ENCODE results near the gene SHROOM2. TPM values are rescaled to one million over a fixed set of nuclear protein-coding genes. Genes with fewer than 3 reads are reported as not detected.

The SHROOM2 gene
- 1 to 10 TPM in 2 of 4 donors, under 1 TPM in 2; 0.45 to 8.9 (median 0.97) TPM for polyA plus RNA-seq
- long read RNA-seq, donor 1 = 0 reads
- long read RNA-seq, donor 2 = 0 reads
- long read RNA-seq, donor 3 = 0 reads
- long read RNA-seq, donor 4 = 0 reads
- long read RNA-seq, donor 5 = 0 reads
- long read RNA-seq, donor 6 = 0 reads
- long read RNA-seq, donor 7 = 0 reads
- long read RNA-seq, donor 8 = 0 reads
- long read RNA-seq, donor 9 = 0 reads
- long read RNA-seq, donor 10 = 0 reads

DNA sequence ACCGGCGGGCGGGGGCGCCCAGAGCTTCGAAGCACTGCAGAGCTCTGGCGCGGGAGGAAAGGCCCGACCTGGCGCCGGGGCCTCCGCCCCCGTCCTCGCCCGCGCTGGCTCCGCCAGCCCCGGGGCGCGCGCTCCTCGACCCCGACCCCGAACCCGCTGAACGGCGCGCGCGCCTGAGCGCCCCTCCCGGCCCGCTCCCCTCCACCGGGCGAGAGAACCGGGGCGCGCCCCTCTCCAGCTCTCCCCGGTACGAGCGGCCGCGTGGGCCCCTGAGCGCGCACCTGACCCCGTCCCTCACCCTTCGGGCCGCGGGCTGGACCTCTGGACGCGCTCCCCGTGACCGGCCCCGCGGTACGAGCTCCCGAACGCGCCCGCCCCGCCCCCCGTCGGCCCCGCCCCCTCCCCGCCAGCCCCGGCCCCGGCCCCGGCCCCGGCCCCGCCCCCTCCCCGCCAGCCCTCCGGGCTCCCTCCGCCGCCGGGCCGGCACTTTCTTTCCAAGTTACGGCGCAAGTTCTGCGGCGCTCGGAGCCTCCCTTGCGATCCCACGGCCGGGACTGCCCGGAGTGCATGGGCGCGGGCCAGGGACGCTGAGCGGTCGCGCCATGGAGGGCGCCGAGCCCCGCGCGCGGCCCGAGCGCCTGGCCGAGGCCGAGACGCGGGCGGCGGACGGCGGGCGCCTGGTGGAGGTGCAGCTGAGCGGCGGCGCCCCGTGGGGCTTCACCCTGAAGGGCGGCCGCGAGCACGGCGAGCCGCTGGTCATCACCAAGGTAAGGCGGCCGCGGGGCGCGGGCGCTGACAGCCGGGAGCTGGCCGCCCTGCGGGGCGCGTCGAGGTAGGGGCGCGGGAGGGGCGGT is at the start of gene SHROOM2:
TSS of gene SHROOM2 (plus strand) at position 486 of the 854 bp plus-strand sequence. CDS start at position 603, 117 bp downstream.
- Histone ChIP-seq H3K27me3 (ENCODE audit: control insufficient read depth in 3 of 3, insufficient read depth in 3 of 3, low read length in 3 of 3) (no peaks in the 10 kb centered on the region), H3K4me3 (ENCODE audit: low read depth in 1 of 3, low read length in 3 of 3) (peak within 1 kb of the TSS; percentile 15 to 67 (median 57)), H3K9me3 (ENCODE audit: control insufficient read depth in 2 of 2, insufficient read depth in 1 of 2, low read depth in 1 of 2, low read length in 1 of 2) (no peaks in the 10 kb centered on the region), H3K36me3 (ENCODE audit: control insufficient read depth in 3 of 3, insufficient read depth in 2 of 3, low read depth in 1 of 3, low read length in 3 of 3) (no peaks in the 10 kb centered on the region), H3K27ac (ENCODE audit: low read depth in 1 of 3, low read length in 2 of 3) (peak within 1 kb of the TSS in 1 of 3 donors; percentile 69), H3K4me1 (ENCODE audit: control insufficient read depth in 3 of 3, insufficient read depth in 2 of 3, low read depth in 1 of 3, low read length in 2 of 3) (no peaks in the 10 kb centered on the region)
- peak; percentile 4 to 65 for DNase-seq
- 0 to 26% (median 1%) methylated on average over 1 to 132 of the region's 132 CpGs for WGBS, 3 donors
- no peak for FAIRE-seq

- WGBS, 3 donors = 76 to 89% (median 83%) methylated on average over 7 of the region's 7 CpGs
- no peak for DNase-seq
- no peaks in the 10 kb centered on the region for H3K9me3 ChIP-seq (ENCODE audit: control insufficient read depth in 2 of 2, insufficient read depth in 1 of 2, low read depth in 1 of 2, low read length in 1 of 2)
- H3K27ac ChIP-seq (ENCODE audit: low read depth in 1 of 3, low read length in 2 of 3) = no peak overlapping the region
- H3K4me3 ChIP-seq (ENCODE audit: low read depth in 1 of 3, low read length in 3 of 3) = no peak overlapping the region
- peaks cover 0 to 5% (median 0%) of the 10 kb centered on the region in 3 donors for H3K36me3 ChIP-seq (ENCODE audit: control insufficient read depth in 3 of 3, insufficient read depth in 2 of 3, low read depth in 1 of 3, low read length in 3 of 3)
- H3K27me3 ChIP-seq (ENCODE audit: control insufficient read depth in 3 of 3, insufficient read depth in 3 of 3, low read length in 3 of 3) = no peaks in the 10 kb centered on the region
- no peak for FAIRE-seq
- no peaks in the 10 kb centered on the region for H3K4me1 ChIP-seq (ENCODE audit: control insufficient read depth in 3 of 3, insufficient read depth in 2 of 3, low read depth in 1 of 3, low read length in 2 of 3)
These were observed 48.9 kb upstream of the SHROOM2 start for GRCh38 chrX:9737363-9737762.

DNA sequence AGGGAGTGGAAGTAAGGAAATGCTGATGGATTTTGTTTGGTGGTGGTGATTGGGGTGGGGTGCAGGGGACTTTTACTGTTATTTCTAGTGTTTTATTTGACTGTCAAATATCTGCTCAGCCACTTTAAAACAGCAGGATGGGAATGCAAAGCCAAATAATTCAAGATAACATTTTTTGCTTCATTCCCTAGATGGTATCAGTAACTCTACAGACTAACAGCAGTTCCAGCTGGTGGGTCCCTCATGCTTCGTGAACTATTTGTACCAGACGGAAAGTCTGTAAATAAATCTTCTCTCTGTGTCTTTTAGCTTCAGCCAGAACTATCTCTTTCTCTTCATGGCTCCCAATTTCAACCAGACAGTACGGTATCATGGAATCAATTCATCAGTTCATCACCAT is 48.1 kb upstream of the SHROOM2 start:
- Histone ChIP-seq H3K36me3 (ENCODE audit: control insufficient read depth in 3 of 3, insufficient read depth in 2 of 3, low read depth in 1 of 3, low read length in 3 of 3) (peaks cover 0 to 5% (median 0%) of the 10 kb centered on the region in 3 donors), H3K4me3 (ENCODE audit: low read depth in 1 of 3, low read length in 3 of 3) (no peak overlapping the region), H3K27ac (ENCODE audit: low read depth in 1 of 3, low read length in 2 of 3) (no peak overlapping the region), H3K9me3 (ENCODE audit: control insufficient read depth in 2 of 2, insufficient read depth in 1 of 2, low read depth in 1 of 2, low read length in 1 of 2) (no peaks in the 10 kb centered on the region), H3K4me1 (ENCODE audit: control insufficient read depth in 3 of 3, insufficient read depth in 2 of 3, low read depth in 1 of 3, low read length in 2 of 3) (no peaks in the 10 kb centered on the region), H3K27me3 (ENCODE audit: control insufficient read depth in 3 of 3, insufficient read depth in 3 of 3, low read length in 3 of 3) (no peaks in the 10 kb centered on the region)
- DNase-seq = no peak
- no peak for FAIRE-seq
- 55 to 85% (median 80%) methylated on average over 3 of the region's 3 CpGs for WGBS, 3 donors

DNA sequence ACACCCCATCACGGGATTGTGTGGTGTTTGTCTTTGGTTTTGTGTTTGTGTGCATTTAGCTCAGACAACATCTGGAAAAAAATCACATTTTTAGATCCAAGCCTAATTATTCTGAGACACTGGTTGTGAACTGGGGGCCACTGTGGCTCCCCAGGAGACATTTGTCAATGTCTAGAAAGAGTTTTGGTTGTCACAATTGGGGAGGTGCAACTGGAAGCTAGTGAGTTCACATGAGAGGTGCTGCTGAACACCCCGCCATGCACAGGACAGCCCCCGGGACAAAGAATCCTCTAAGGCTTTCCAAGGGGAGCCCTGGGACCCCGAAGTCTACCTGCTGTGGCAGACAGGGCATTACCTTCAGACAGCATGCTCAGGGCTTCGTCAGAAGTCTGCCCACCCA is 47.1 kb upstream of the SHROOM2 start:
- WGBS, 3 donors = 71 to 88% (median 86%) methylated on average over 5 of the region's 5 CpGs
- DNase-seq (no peak), FAIRE-seq (no peak)
- Histone ChIP-seq H3K4me1 (ENCODE audit: control insufficient read depth in 3 of 3, insufficient read depth in 2 of 3, low read depth in 1 of 3, low read length in 2 of 3) (no peaks in the 10 kb centered on the region), H3K36me3 (ENCODE audit: control insufficient read depth in 3 of 3, insufficient read depth in 2 of 3, low read depth in 1 of 3, low read length in 3 of 3) (peaks cover 0 to 5% (median 0%) of the 10 kb centered on the region in 3 donors), H3K4me3 (ENCODE audit: low read depth in 1 of 3, low read length in 3 of 3) (no peak overlapping the region), H3K27ac (ENCODE audit: low read depth in 1 of 3, low read length in 2 of 3) (no peak overlapping the region), H3K27me3 (ENCODE audit: control insufficient read depth in 3 of 3, insufficient read depth in 3 of 3, low read length in 3 of 3) (no peaks in the 10 kb centered on the region), H3K9me3 (ENCODE audit: control insufficient read depth in 2 of 2, insufficient read depth in 1 of 2, low read depth in 1 of 2, low read length in 1 of 2) (no peaks in the 10 kb centered on the region)

DNA sequence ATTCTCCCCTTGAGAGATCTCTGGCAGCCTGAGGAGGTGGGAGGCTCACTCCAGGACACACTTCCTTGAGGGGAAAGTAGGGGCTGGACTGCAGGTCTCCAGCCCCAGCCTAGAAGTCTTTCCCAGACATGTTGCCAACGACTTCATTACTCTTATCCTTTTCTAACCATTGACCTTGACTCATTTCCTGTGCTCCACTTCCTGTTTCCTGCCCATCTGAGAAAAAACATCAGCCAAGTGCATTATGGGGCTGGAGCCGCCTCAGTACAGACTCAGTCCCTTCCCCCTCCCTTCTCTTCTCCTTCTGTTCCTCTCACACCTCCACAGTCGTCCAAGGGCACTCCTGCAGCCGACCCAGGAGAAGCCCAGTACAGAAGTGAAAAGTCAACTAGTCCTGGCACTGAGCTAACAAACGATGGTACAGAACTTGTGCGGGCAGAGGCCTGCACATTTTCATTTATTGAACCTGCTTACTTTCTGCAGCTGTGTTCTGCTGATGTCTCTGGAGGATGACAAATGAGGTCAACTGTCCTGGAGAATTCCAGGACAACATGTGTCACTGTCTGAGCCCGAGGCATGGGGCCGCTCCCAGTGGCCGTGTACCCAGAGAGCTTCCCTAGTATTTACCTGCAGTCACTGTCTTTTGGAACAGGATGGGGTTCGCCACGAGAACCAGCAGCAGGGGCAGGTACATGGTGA is 40.7 kb upstream of the SHROOM2 start:
- FAIRE-seq (no peak), DNase-seq (no peak)
- Histone ChIP-seq H3K4me1 (ENCODE audit: control insufficient read depth in 3 of 3, insufficient read depth in 2 of 3, low read depth in 1 of 3, low read length in 2 of 3) (no peaks in the 10 kb centered on the region), H3K9me3 (ENCODE audit: control insufficient read depth in 2 of 2, insufficient read depth in 1 of 2, low read depth in 1 of 2, low read length in 1 of 2) (no peaks in the 10 kb centered on the region), H3K4me3 (ENCODE audit: low read depth in 1 of 3, low read length in 3 of 3) (no peak overlapping the region), H3K36me3 (ENCODE audit: control insufficient read depth in 3 of 3, insufficient read depth in 2 of 3, low read depth in 1 of 3, low read length in 3 of 3) (no peaks in the 10 kb centered on the region), H3K27me3 (ENCODE audit: control insufficient read depth in 3 of 3, insufficient read depth in 3 of 3, low read length in 3 of 3) (no peaks in the 10 kb centered on the region), H3K27ac (ENCODE audit: low read depth in 1 of 3, low read length in 2 of 3) (peak overlapping the region in 1 of 3 donors; percentile 41)
- 67 to 81% (median 74%) methylated on average over 11 of the region's 11 CpGs for WGBS, 3 donors

GRCh38 chrX:9746148-9746888 is 39.9 kb upstream of the SHROOM2 start:
- Histone ChIP-seq H3K9me3 (ENCODE audit: control insufficient read depth in 2 of 2, insufficient read depth in 1 of 2, low read depth in 1 of 2, low read length in 1 of 2) (no peaks in the 10 kb centered on the region), H3K27me3 (ENCODE audit: control insufficient read depth in 3 of 3, insufficient read depth in 3 of 3, low read length in 3 of 3) (no peaks in the 10 kb centered on the region), H3K27ac (ENCODE audit: low read depth in 1 of 3, low read length in 2 of 3) (peak overlapping the region in 1 of 3 donors; percentile 41), H3K4me3 (ENCODE audit: low read depth in 1 of 3, low read length in 3 of 3) (no peak overlapping the region), H3K4me1 (ENCODE audit: control insufficient read depth in 3 of 3, insufficient read depth in 2 of 3, low read depth in 1 of 3, low read length in 2 of 3) (no peaks in the 10 kb centered on the region), H3K36me3 (ENCODE audit: control insufficient read depth in 3 of 3, insufficient read depth in 2 of 3, low read depth in 1 of 3, low read length in 3 of 3) (no peaks in the 10 kb centered on the region)
- DNase-seq (no peak), FAIRE-seq (no peak)
- 45 to 72% (median 49%) methylated on average over 3 of the region's 3 CpGs for WGBS, 3 donors

- Histone ChIP-seq H3K4me1 (ENCODE audit: control insufficient read depth in 3 of 3, insufficient read depth in 2 of 3, low read depth in 1 of 3, low read length in 2 of 3) (no peaks in the 10 kb centered on the region), H3K36me3 (ENCODE audit: control insufficient read depth in 3 of 3, insufficient read depth in 2 of 3, low read depth in 1 of 3, low read length in 3 of 3) (no peaks in the 10 kb centered on the region), H3K9me3 (ENCODE audit: control insufficient read depth in 2 of 2, insufficient read depth in 1 of 2, low read depth in 1 of 2, low read length in 1 of 2) (no peaks in the 10 kb centered on the region), H3K4me3 (ENCODE audit: low read depth in 1 of 3, low read length in 3 of 3) (no peak overlapping the region), H3K27ac (ENCODE audit: low read depth in 1 of 3, low read length in 2 of 3) (no peak overlapping the region), H3K27me3 (ENCODE audit: control insufficient read depth in 3 of 3, insufficient read depth in 3 of 3, low read length in 3 of 3) (no peaks in the 10 kb centered on the region)
- WGBS, 3 donors = 81 to 93% (median 91%) methylated on average over 4 of the region's 4 CpGs
- no peak for DNase-seq
- no peak for FAIRE-seq
These were observed 38.6 kb upstream of the SHROOM2 start for GRCh38 chrX:9747644-9748043.

- no peak for DNase-seq
- no peak overlapping the region for H3K27ac ChIP-seq (ENCODE audit: low read depth in 1 of 3, low read length in 2 of 3)
- no peak overlapping the region for H3K4me3 ChIP-seq (ENCODE audit: low read depth in 1 of 3, low read length in 3 of 3)
- no peaks in the 10 kb centered on the region for H3K9me3 ChIP-seq (ENCODE audit: control insufficient read depth in 2 of 2, insufficient read depth in 1 of 2, low read depth in 1 of 2, low read length in 1 of 2)
- no peaks in the 10 kb centered on the region for H3K36me3 ChIP-seq (ENCODE audit: control insufficient read depth in 3 of 3, insufficient read depth in 2 of 3, low read depth in 1 of 3, low read length in 3 of 3)
- no peaks in the 10 kb centered on the region for H3K4me1 ChIP-seq (ENCODE audit: control insufficient read depth in 3 of 3, insufficient read depth in 2 of 3, low read depth in 1 of 3, low read length in 2 of 3)
- FAIRE-seq = no peak
- WGBS, 3 donors = 38 to 72% (median 61%) methylated on average over 9 to 11 of the region's 11 CpGs
- no peaks in the 10 kb centered on the region for H3K27me3 ChIP-seq (ENCODE audit: control insufficient read depth in 3 of 3, insufficient read depth in 3 of 3, low read length in 3 of 3)
These were observed 37.0 kb upstream of the SHROOM2 start for GRCh38 chrX:9749146-9749692.

All from small intestine (tissue), 16 donors.